IMR-90 (cell line): ENCODE measurements around the gene DBF4B. TPM values are rescaled to one million over a fixed set of nuclear protein-coding genes. Genes with fewer than 3 reads are reported as not detected.

Experiments
- ATAC-seq: fragments of 200-7000 bp; cut with Tn5 transposase; 2 replicates; pipeline ENCODE4 v1.9.1; 2020; ENCODE audit warnings: low read depth, mild to moderate bottlenecking, moderate library complexity
- BruUV-seq: library from RNA; stranded (reverse); fragments of 400-500 nt; replicated peaks from 2 replicates; lab custom pipeline; 2021; lab: Mats Ljungman, UMichigan
- CTCF ChIA-PET: fragments of 300-600 bp; formaldehyde crosslinking; extraction: SDS; loops from one replicate; lab custom pipeline; 2021; ENCODE audit warnings: antibody characterized with exemption; lab: Yijun Ruan, JAX
- POLR2A ChIA-PET: fragments of 300-600 bp; sonication (Branson Sonifier 250); formaldehyde crosslinking; loops from one replicate; lab custom pipeline; 2022; ENCODE audit warnings: antibody characterized with exemption; ENCODE audit not compliant: unreplicated experiment; lab: Charles Lee
- DNase-seq: peaks from one replicate; pipeline ENCODE4 v3.0.0; 2013
- H2AFZ ChIP-seq: replicated peaks from 2 replicates; pipeline ENCODE3; 2013; ENCODE audit warnings: low read length, mild to moderate bottlenecking; ENCODE audit not compliant: poor library complexity
- H2AK5ac ChIP-seq: 2 replicates; pipeline ENCODE4 v1.6.1; 2013; ENCODE audit warnings: low read depth, low read length, inconsistent platforms
- H2AK9ac ChIP-seq: replicated peaks from 2 replicates; pipeline ENCODE3; 2013; ENCODE audit warnings: mild to moderate bottlenecking, low read depth, low read length, moderate library complexity; ENCODE audit not compliant: poor library complexity
- H2BK120ac ChIP-seq: 2 replicates; pipeline ENCODE4 v1.6.1; 2013; ENCODE audit warnings: low read depth, low read length, inconsistent platforms
- H2BK15ac ChIP-seq: 3 replicates; pipeline ENCODE4 v1.6.1; 2013; ENCODE audit warnings: low read depth, low read length, inconsistent platforms
- H2BK20ac ChIP-seq: 2 replicates; pipeline ENCODE4 v1.6.1; 2013; ENCODE audit warnings: low read depth, mild to moderate bottlenecking, inconsistent platforms, low read length, moderate library complexity
- H2BK5ac ChIP-seq: 2 replicates; pipeline ENCODE4 v1.6.1; 2013; ENCODE audit warnings: mild to moderate bottlenecking, low read depth, low read length, inconsistent platforms; ENCODE audit not compliant: poor library complexity, severe bottlenecking
- H3K14ac ChIP-seq: replicated peaks from 2 replicates; pipeline ENCODE4 v1.6.1; 2013; ENCODE audit warnings: low read depth, low read length, inconsistent platforms
- H3K18ac ChIP-seq: 2 replicates; pipeline ENCODE4 v1.6.1; 2013; ENCODE audit warnings: low read depth, low read length, control low read depth
- H3K23ac ChIP-seq: 2 replicates; pipeline ENCODE4 v1.6.1; 2013; ENCODE audit warnings: low read depth, low read length, inconsistent platforms
- H3K27ac ChIP-seq: 2 replicates; pipeline ENCODE4 v1.5.1; 2013; ENCODE audit warnings: mild to moderate bottlenecking, control low read depth, low read length; ENCODE audit not compliant: insufficient read depth
- H3K27me3 ChIP-seq: 2 replicates; pipeline ENCODE4 v1.6.1; 2013; ENCODE audit warnings: low read length; ENCODE audit not compliant: control insufficient read depth, insufficient read depth
- H3K36me3 ChIP-seq: 2 replicates; pipeline ENCODE4 v1.6.1; 2013; ENCODE audit warnings: low read length, mixed read lengths; ENCODE audit not compliant: control insufficient read depth, insufficient read depth
- H3K4ac ChIP-seq: 2 replicates; pipeline ENCODE4 v1.6.1; 2013; ENCODE audit warnings: low read depth, low read length, inconsistent platforms
- H3K4me1 ChIP-seq: 2 replicates; pipeline ENCODE4 v1.6.1; 2013; ENCODE audit warnings: low read length, mixed read lengths; ENCODE audit not compliant: control insufficient read depth, insufficient read depth
- H3K4me2 ChIP-seq: 2 replicates; pipeline ENCODE4 v1.6.1; 2013; ENCODE audit warnings: low read depth, mild to moderate bottlenecking, control low read depth, low read length, moderate library complexity
- H3K4me3 ChIP-seq: 2 replicates; pipeline ENCODE4 v1.5.1; 2013; ENCODE audit warnings: low read depth, mild to moderate bottlenecking, control low read depth, low read length, moderate library complexity; ENCODE audit not compliant: insufficient read depth
- H3K56ac ChIP-seq: 2 replicates; pipeline ENCODE4 v1.6.1; 2013; ENCODE audit warnings: low read length, inconsistent platforms; ENCODE audit not compliant: insufficient read depth; ENCODE audit errors: extremely low read depth
- H3K79me1 ChIP-seq, 2 experiments: 2 replicates each; pipeline ENCODE4 v1.6.1; 2013; ENCODE audit warnings: low read length in 2 of 2, inconsistent platforms in 1 of 2, low read depth in 1 of 2
- H3K9ac ChIP-seq: 2 replicates; pipeline ENCODE4 v1.6.1; 2013; ENCODE audit warnings: low read depth, low read length, control low read depth
- H3K9me1 ChIP-seq: 2 replicates; pipeline ENCODE4 v1.6.1; 2013; ENCODE audit warnings: low read length, inconsistent platforms; ENCODE audit not compliant: insufficient read depth
- H3K9me3 ChIP-seq: 2 replicates; pipeline ENCODE4 v1.6.1; 2013; ENCODE audit warnings: low read length; ENCODE audit not compliant: control insufficient read depth, insufficient read depth
- H4K20me1 ChIP-seq: 2 replicates; pipeline ENCODE4 v1.6.1; 2013; ENCODE audit warnings: low read length, inconsistent platforms; ENCODE audit not compliant: insufficient read depth
- H4K5ac ChIP-seq: 2 replicates; pipeline ENCODE4 v1.6.1; 2013; ENCODE audit warnings: mild to moderate bottlenecking, low read depth, low read length, control low read depth
- H4K8ac ChIP-seq, 2 experiments: 2 replicates each; pipeline ENCODE4 v1.6.1; 2013; ENCODE audit warnings: low read depth in 2 of 2, low read length in 2 of 2, control low read depth in 1 of 2, inconsistent platforms in 1 of 2
- H4K91ac ChIP-seq: 2 replicates; pipeline ENCODE4 v1.6.1; 2013; ENCODE audit warnings: low read depth, low read length, inconsistent platforms; ENCODE audit not compliant: insufficient read depth
- BHLHE40 ChIP-seq: fragments of 150-350 bp; IDR thresholded peaks from 2 replicates; pipeline ENCODE4 v1.6.1; 2016; ENCODE audit warnings: mild to moderate bottlenecking, low read depth, low read length
- CHD1 ChIP-seq: IDR thresholded peaks from 2 replicates; pipeline ENCODE4 v1.6.1; 2012; ENCODE audit warnings: low read depth, low read length, improper control_type of control experiment
- CTCF ChIP-seq: conservative IDR thresholded peaks from 2 replicates; pipeline ENCODE4 v1.5.1; 2012; ENCODE audit warnings: mild to moderate bottlenecking, low read depth, low read length, improper control_type of control experiment
- ELK1 ChIP-seq: fragments of 150-350 bp; IDR thresholded peaks from 2 replicates; pipeline ENCODE4 v1.6.1; 2016; ENCODE audit warnings: low read depth, mild to moderate bottlenecking, low read length, moderate library complexity, borderline replicate concordance
- FOS ChIP-seq: fragments of 150-350 bp; IDR thresholded peaks from 2 replicates; pipeline ENCODE4 v1.6.1; 2016; ENCODE audit warnings: low read depth, low read length
- MAFK ChIP-seq: IDR thresholded peaks from 2 replicates; pipeline ENCODE4 v1.6.1; 2012; ENCODE audit warnings: low read depth, low read length, improper control_type of control experiment
- MAZ ChIP-seq: IDR thresholded peaks from 2 replicates; pipeline ENCODE4 v1.6.1; 2012; ENCODE audit warnings: low read depth, mild to moderate bottlenecking, low read length, improper control_type of control experiment, moderate library complexity, borderline replicate concordance
- MXI1 ChIP-seq: IDR thresholded peaks from 2 replicates; pipeline ENCODE4 v1.6.1; 2012; ENCODE audit warnings: low read depth, mild to moderate bottlenecking, low read length, moderate library complexity, borderline replicate concordance
- NFE2L2 ChIP-seq: fragments of 150-350 bp; IDR thresholded peaks from 2 replicates; pipeline ENCODE4 v1.6.1; 2016; ENCODE audit warnings: low read depth, mild to moderate bottlenecking, low read length
- POLR2A ChIP-seq: IDR thresholded peaks from 2 replicates; pipeline ENCODE4 v1.6.1; 2012; ENCODE audit warnings: mild to moderate bottlenecking, low read depth, low read length
- RAD21 ChIP-seq: IDR thresholded peaks from 2 replicates; pipeline ENCODE4 v1.6.1; 2012; ENCODE audit warnings: low read length, improper control_type of control experiment
- RCOR1 ChIP-seq: IDR thresholded peaks from 2 replicates; pipeline ENCODE4 v1.6.1; 2012; ENCODE audit warnings: mild to moderate bottlenecking, low read length, improper control_type of control experiment; ENCODE audit not compliant: insufficient replicate concordance
- RFX5 ChIP-seq: IDR thresholded peaks from 2 replicates; pipeline ENCODE4 v1.8.0; 2012; ENCODE audit warnings: low read depth, mild to moderate bottlenecking, low read length, moderate library complexity
- SMC3 ChIP-seq: fragments of 150-350 bp; IDR thresholded peaks from 2 replicates; pipeline ENCODE4 v1.6.1; 2016; ENCODE audit warnings: low read depth, mild to moderate bottlenecking, antibody characterized with exemption, low read length, moderate library complexity
- USF2 ChIP-seq: fragments of 150-350 bp; IDR thresholded peaks from 2 replicates; pipeline ENCODE4 v1.6.1; 2017; ENCODE audit warnings: mild to moderate bottlenecking, antibody characterized with exemption, low read length, low read depth
- WGBS, 2 experiments: methylation state at CpG; one replicate each; pipeline versions ENCODE4 v1.1.5 to v1.1.7; 2013; ENCODE audit warnings: missing lambda C conversion rate in 2 of 2; ENCODE audit not compliant: insufficient read length in 1 of 2; ENCODE audit errors: extremely low coverage in 2 of 2; 5-methylcytosine and 5-hydroxymethylcytosine counted together
- dilution Hi-C: fragments of 300-500 bp; cut with HindIII; formaldehyde crosslinking; loops from one replicate; pipeline ENCODE4 v1.14.3; 2018; ENCODE audit warnings: low sequenced_read_pairs; ENCODE audit not compliant: unreplicated experiment
- in situ Hi-C: fragments of 300-500 bp; cut with MboI; formaldehyde crosslinking; loops from 3 replicates; pipeline ENCODE4 v1.14.3; 2019; ENCODE audit warnings: low sequenced_read_pairs, inconsistent platforms, mixed read lengths
- intact Hi-C: fragments of 100-400 bp; cut with micrococcal nuclease; formaldehyde crosslinking; loops from 2 replicates; pipeline ENCODE4 v1.10.0; 2022
- polyA plus RNA-seq, 3 experiments: library from polyadenylated mRNA; depleted of rRNA; stranded (reverse); fragments of >200 nt; gene quantifications; 2 replicates each; pipeline ENCODE4 v1.2.3, GENCODE V29; 2012; ENCODE audit warnings: low replicate concordance in 1 of 3
- total RNA-seq: library from RNA; depleted of rRNA; stranded (reverse); fragments of >200 nt; gene quantifications from 2 replicates; pipeline ENCODE4 v1.2.3, GENCODE V29; 2012

Gene DBF4B
- total and polyA plus RNA-seq, 2 of the 4 experiments (the other 2 are of a cell fraction), result 3.6 to 10.2 TPM

- no peak overlapping the region for H2AK9ac ChIP-seq
- H2AFZ ChIP-seq, result no peak overlapping the region
- no peak overlapping the region for H3K4me3 ChIP-seq
- H2BK20ac ChIP-seq, result no peak overlapping the region
- intact Hi-C loops, result no loop called here
- peaks cover 15 to 50% of the 10 kb centered on the region in 2 experiments for H3K79me1 ChIP-seq
- no peak overlapping the region for H2BK120ac ChIP-seq
- no peak overlapping the region for H2AK5ac ChIP-seq
- no peaks in the 10 kb centered on the region; the same call in 1 of the 2 replicates for H3K36me3 ChIP-seq
- H3K9me3 ChIP-seq, result no peaks in the 10 kb centered on the region
- H3K4me2 ChIP-seq, result no peak overlapping the region
- no peak overlapping the region for H3K9ac ChIP-seq
- CTCF ChIA-PET, result interaction anchor here (0.7 kb wide), 1 partner anchor 333 kb away, joined by 4 read pairs; no protein-coding TSS in a partner anchor
- H3K18ac ChIP-seq, result no peak overlapping the region
- H4K8ac ChIP-seq, result no peak overlapping the region
- H4K91ac ChIP-seq, result no peak overlapping the region
- in situ Hi-C loops, result no loop called here
- H3K23ac ChIP-seq, result no peak overlapping the region
- TF ChIP-seq MXI1, result no peak
- TF ChIP-seq RAD21, result no peak
- TF ChIP-seq BHLHE40, result no peak
- TF ChIP-seq CTCF, result no peak
- TF ChIP-seq SMC3, result no peak
- no peak for TF ChIP-seq MAZ
- TF ChIP-seq POLR2A, result no peak
- no peak for TF ChIP-seq FOS
- no peak for TF ChIP-seq NFE2L2
- no peak for TF ChIP-seq ELK1
- TF ChIP-seq RCOR1, result no peak
- TF ChIP-seq USF2, result no peak
- no peak for TF ChIP-seq CHD1
- no peak for TF ChIP-seq RFX5
- TF ChIP-seq MAFK, result no peak
- WGBS, 2 experiments, result no CpG with 5 or more reads among the region's 1 CpG
- H3K4me1 ChIP-seq, result 0 out of 2 replicates have a peak, but pooled peaks cover 3% of the 10 kb centered on the region
- POLR2A ChIA-PET, result no interaction called here
- dilution Hi-C loops, result no loop called here
- no peak overlapping the region for H3K4ac ChIP-seq
- ATAC-seq, result no peak
- no TSS peak for BruUV-seq
- H2BK15ac ChIP-seq, result no peak overlapping the region
- H3K14ac ChIP-seq, result no peak overlapping the region
- H3K9me1 ChIP-seq, result peaks cover 8% of the 10 kb centered on the region; the same call in 1 of the 2 replicates
- no peak overlapping the region for H4K5ac ChIP-seq
- no peak overlapping the region for H3K56ac ChIP-seq
- no peaks in the 10 kb centered on the region for H4K20me1 ChIP-seq
- no peak overlapping the region for H3K27ac ChIP-seq
- no peaks in the 10 kb centered on the region for H3K27me3 ChIP-seq
- DNase-seq, result no peak
- H2BK5ac ChIP-seq, result no peak overlapping the region
Measured at GRCh38 chr17:44687756-44688155, 20.7 kb upstream of the DBF4B start.
